GM18511 (cell line): Measurements from ENCODE around the gene SRGAP2.
A peak's percentile ranks its signal among the peaks of the same experiment; 100 is the strongest.
"Not testable (repeated sequence)": the region's sequence is repeated elsewhere in the genome, so short reads cannot be mapped to it uniquely, and the experiment has no call there.

Source experiments
- ATAC-seq: cut with Tn5 transposase; IDR thresholded peaks from one replicate; pipeline ENCODE4 v1.9.1; 2021; ENCODE audit warnings: mild to moderate bottlenecking, moderate library complexity; ENCODE audit not compliant: unreplicated experiment

SRGAP2 gene

GRCh38 chr1:206203364-206204158 is at the start of gene SRGAP2:
SRGAP2 (plus strand) TSS chr1:206203541; CDS start chr1:206205971, 2,430 bp downstream.
- ATAC-seq: peak; percentile 4

GRCh38 chr1:206167350-206168029 is 35.9 kb upstream of the SRGAP2 start:
- peak; percentile 51 for ATAC-seq

GRCh38 chr1:206169794-206170193 is 33.5 kb upstream of the SRGAP2 start:
- not testable (repeated sequence) for ATAC-seq

GRCh38 chr1:206173110-206173719 is 30.1 kb upstream of the SRGAP2 start:
- ATAC-seq: not testable (repeated sequence)

- ATAC-seq: not testable (repeated sequence)
Measured at GRCh38 chr1:206174182-206174868, 29.0 kb upstream of the SRGAP2 start.

GRCh38 chr1:206175459-206176113 is 27.8 kb upstream of the SRGAP2 start:
- ATAC-seq: not testable (repeated sequence)

- ATAC-seq: not testable (repeated sequence)
Measured at GRCh38 chr1:206176114-206176502, 27.2 kb upstream of the SRGAP2 start.

GRCh38 chr1:206178061-206178989 is 25.0 kb upstream of the SRGAP2 start:
- not testable (repeated sequence) for ATAC-seq

GRCh38 chr1:206179666-206180065 is 23.7 kb upstream of the SRGAP2 start:
- ATAC-seq: not testable (repeated sequence)

GRCh38 chr1:206182368-206183317 is 20.7 kb upstream of the SRGAP2 start:
- ATAC-seq: not testable (repeated sequence)

- not testable (repeated sequence) for ATAC-seq
Measured at GRCh38 chr1:206183788-206184187, 19.6 kb upstream of the SRGAP2 start.

- not testable (repeated sequence) for ATAC-seq
Measured at GRCh38 chr1:206185778-206186177, 17.6 kb upstream of the SRGAP2 start.

- not testable (repeated sequence) for ATAC-seq
Measured at GRCh38 chr1:206186826-206187225, 16.5 kb upstream of the SRGAP2 start.

GRCh38 chr1:206195182-206195581 is 8.2 kb upstream of the SRGAP2 start:
- ATAC-seq: not testable (repeated sequence)

- ATAC-seq: not testable (repeated sequence)
Measured at GRCh38 chr1:206196748-206197424, 6.5 kb upstream of the SRGAP2 start.

GRCh38 chr1:206202789-206203363 is 465 bp upstream of the SRGAP2 start, which contains the start of gene FAM72A:
FAM72A (minus strand) TSS chr1:206202839; CDS start chr1:206202025, 814 bp downstream.
- ATAC-seq: peak; percentile 82

GRCh38 chr1:206204159-206204511 is 794 bp downstream of the SRGAP2 start:
- ATAC-seq: not testable (repeated sequence)
